ENCODE results near the gene C15orf39. TPM values are rescaled to one million over a fixed set of nuclear protein-coding genes. Genes with fewer than 3 reads are reported as not detected.
"Not testable (repeated sequence)": the region's sequence is repeated elsewhere in the genome, so short reads cannot be mapped to it uniquely, and the experiment has no call there.

Gene C15orf39
- total RNA-seq, 1 donor from 2014 or later = 122 TPM

DNA sequence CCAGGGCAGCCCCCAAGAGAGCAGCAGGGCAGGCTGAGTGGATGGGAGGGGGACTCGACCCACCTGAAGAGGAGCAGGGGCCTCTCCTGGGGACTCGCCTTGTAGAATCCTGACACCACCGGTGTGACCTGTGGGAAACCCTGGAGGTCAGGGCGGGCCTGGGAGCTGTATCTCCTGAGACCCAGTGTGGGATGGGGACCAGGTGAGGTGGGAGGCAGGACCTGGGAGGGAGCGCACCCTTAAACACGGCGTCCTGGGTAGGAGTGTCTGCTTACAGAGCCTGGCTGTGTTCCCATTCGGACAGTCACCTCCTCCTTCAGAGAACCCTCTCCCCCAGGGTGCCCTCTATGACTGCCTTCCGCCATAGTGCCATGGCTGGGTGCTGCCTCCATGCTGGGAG, 27.1 kb downstream of the C15orf39 start:
- intact Hi-C loops (cut with micrococcal nuclease) = no loop called here

DNA sequence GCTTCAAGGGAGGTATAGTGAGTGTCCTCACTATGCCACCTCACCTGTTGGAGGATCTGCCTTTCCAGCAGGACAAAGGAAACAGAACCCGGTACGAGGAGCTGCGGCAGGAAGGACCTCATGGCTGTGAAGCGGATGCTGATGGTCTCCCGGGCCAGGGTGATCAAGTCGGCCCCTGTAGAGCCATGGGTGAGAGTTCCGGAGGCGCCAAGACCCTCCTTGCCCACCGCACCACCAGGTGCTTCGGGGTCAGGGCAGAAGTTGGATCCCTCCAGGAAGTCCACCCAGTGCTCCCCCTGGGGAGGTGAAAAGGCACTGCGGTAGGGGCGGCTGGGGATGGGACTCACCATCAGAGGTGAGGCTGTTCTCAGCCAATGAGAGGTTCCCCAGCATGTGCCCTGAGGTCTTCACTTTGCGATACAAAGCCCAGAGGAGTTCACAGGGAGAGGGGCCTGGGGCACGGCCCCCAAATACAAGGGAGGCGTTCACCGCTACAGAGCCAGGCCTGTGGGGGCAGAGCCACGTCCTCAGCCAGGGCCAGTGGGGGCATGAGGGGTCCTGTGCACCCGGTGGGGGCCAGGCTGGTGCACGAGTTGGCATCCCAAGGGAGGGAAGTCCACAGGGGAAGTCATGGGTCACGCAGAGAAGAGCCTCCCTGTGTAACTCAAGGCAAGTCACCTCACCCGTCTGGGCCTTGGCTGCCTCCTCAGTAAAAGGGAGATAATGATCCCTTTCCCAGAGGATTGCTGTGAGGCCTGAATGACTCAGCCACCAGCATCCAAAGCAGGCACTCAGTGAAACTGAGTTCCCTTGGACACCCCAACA, 27.7 kb downstream of the C15orf39 start:
- intact Hi-C loops (cut with micrococcal nuclease) = loop anchor here (5.0 kb wide), 1 partner anchor 83 kb away; no protein-coding TSS in a partner anchor

DNA sequence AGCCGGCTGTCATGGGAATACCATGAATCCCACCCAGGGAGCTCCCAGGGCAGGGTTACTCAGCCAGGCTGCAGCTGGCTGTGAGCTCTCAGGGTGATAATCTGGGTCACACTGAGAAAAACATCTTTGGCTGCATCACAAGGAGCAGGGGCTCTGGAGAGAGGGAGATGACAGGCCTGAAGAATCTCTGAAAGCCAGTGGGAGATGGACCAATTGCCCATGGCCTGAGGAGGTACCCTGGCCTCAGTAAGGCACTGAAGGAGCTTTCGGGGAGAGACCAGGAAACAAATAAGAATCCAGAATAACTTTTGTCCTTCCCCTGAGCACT, 28.3 kb downstream of the C15orf39 start:
- intact Hi-C loops (cut with micrococcal nuclease) = loop anchor here (5.0 kb wide), 1 partner anchor 82 kb away; no protein-coding TSS in a partner anchor

DNA sequence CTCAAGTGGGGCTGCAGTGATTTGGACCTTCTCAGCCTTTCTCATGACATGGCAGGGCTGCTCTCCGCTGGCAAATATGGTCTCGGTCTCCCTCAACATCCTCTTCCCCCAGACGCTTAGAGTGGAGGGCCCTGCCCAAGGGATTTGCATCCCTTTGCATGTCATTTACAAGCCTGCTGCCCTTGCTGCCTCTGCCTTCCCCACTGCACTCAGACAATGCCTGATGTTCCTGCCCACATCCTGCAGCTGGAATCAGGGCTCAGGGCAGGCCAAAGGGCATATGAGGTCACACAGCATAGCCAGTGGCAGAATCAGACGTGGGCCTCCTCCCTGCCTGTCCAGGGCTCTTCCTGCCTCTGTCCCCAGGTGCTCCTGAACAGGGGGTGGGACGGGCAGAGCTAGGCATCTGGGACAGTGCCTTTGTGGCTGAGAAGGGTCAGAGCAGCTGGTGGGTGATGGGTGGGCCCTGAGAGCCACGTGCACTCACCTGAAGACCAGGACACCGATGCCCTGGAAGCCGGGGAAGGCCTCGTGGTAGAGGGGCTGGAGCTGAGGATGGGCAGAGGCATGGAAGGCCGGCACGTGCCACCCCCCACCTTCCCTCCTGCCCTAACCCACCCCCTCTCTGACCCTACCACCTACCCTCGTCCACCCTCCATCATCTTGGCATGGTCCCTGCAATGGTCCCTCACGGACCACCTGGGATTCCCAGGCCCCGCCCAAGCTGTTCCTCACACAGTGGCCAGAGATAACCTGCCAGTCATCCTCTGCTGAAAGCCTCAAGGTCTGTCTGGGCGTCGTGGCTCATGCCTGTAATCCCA, 29.1 kb downstream of the C15orf39 start:
- intact Hi-C loops (cut with micrococcal nuclease) = loop anchor here (5.0 kb wide), 1 partner anchor 82 kb away; no protein-coding TSS in a partner anchor

DNA sequence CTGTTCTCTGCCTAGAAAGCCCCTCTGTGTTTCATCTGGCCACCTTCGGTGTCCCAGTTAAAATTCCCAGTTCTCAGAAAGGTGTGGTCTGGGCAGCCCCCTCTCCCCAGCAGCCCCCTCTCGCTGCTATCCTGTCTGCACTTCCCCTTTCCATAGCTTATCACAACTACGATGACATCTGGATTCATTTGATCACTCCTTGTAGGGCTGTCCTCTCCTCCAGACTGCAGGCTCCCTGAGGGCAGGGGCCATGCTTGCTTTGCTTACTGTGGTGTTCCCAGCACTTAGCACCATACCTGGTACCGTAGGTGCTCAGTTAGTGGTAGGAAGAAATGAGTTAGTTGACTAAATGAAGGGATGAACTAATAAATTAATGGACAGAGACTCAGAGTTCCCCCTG, 30.2 kb downstream of the C15orf39 start:
- intact Hi-C loops (cut with micrococcal nuclease) = loop anchor here (5.0 kb wide), 1 partner anchor 80 kb away; no protein-coding TSS in a partner anchor

DNA sequence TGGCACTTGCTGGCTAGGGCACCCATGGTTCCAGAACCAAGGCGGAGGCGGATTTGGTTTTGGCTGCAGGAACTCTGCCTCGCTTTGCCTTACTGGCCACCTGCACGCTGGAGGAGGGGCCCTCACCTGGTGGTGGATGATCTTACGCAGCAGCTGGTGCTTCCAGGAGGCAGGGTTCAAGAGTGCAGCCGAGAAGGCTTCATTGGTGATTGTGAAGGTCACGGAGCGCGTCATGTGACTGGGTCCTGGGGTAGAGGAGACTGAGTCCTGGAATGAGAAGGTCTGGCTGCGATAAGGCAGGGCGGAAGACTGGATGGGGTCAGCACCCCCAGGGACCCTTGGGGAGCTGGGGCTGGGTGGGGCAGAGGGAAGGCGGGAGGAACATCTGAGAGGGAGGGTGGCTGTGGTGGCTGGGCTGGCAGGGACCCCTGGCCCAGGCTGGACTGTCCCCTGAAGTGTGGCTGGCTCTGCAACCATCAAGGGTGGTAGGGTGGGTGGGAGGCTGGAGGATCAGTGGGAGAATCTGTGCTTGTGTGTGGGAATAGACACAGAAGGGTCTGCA, 30.7 kb downstream of the C15orf39 start:
- intact Hi-C loops (cut with micrococcal nuclease) = loop anchor here (5.0 kb wide), 1 partner anchor 80 kb away; no protein-coding TSS in a partner anchor

DNA sequence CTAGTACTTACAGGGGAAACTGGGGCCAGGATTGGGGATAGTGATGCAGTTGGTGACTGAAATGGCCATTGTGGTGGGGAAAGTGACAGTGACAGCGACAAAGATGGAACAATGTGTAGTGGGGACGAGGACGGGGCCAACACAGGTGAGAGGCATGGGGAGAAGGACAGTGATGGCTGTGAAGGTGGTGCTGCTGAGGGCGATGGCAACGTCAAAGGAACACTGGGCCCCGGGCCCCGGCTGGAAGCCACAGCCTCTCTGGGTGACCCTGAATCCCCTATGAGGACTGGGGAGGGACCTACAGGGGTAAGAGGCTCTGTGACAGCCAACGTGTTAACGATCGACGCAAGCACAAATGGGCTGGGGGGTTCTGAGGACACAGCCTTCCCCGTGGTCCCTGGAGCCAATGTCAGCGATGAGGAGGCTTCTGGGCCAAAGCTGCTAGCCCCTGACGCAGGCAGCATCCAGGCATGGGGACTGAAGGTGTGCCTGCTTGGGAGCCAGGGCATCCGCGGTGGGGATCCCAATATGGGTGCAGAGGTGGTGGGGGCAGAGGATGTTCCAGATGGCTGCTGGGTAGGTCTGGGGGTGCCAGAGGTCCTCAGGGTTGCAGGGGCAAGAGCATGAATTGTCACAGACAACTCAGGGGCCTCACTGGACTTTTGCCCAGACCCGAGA, 31.3 kb downstream of the C15orf39 start:
- intact Hi-C loops (cut with micrococcal nuclease) = loop anchor here (5.0 kb wide), 1 partner anchor 79 kb away; no protein-coding TSS in a partner anchor

DNA sequence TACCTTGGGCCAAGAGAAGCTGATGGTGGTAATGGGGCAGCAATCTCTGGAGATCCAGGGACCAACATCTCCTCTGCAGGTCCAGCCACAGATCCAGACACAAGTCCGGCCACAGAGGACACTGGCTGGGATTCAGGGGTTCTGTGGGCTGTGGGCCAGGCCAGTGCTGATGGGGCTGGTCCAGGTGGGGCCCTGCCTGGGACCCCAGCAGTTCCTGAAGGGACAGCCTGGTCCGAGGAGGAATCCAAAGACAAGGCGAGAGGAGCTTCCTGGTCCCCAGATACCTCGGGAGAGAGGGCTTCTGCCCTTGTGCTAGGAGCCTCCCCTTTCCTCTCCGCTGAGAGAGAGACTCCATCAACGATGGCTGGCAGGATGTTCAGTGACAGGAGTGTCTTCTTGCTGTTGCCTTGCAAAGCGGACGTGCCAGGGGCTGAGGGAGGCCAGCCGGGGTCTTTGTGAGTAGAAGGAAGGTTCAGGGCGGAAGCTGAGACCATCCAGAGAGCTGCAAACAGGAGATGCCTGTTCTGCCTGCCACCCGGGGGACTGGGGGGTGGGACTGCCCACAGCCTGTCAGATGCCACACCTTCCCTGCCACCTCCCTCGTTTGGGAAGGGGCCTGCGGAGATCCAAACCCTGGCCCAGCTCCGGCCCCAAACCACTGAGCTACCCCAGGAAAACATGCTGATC, 32.0 kb downstream of the C15orf39 start:
- intact Hi-C loops (cut with micrococcal nuclease) = loop anchor here (5.0 kb wide), 1 partner anchor 79 kb away; no protein-coding TSS in a partner anchor

DNA sequence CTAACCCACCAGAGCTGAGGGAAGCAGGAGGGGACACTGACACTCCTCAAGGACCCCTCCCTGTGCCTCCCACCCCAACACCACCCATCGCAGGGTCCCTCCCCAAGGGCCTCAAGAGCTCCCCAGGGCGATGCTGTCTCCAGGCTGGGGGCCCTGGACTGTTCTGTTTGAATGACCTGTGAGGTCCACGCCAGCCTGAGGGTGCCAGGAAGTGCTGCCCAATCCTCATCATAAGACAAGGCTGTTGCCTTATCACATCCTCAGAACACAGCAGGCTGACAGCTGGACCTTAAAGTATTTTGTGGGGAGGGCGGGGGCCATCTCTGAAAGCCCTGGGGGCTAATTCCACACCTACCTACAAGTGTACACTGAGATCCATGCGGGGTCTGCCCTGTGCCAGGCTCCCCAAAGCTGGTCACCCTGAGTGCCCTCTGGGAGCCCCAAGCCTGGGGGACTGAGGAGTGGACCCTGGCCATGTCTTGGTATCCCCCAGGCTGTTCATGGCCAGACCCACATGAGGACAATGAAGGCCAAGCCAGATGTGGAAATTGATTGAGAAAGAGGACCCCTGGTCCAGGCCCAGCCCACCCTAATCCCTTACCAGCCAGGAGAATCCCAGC, 32.6 kb downstream of the C15orf39 start:
- intact Hi-C loops (cut with micrococcal nuclease) = loop anchor here (5.0 kb wide), 1 partner anchor 78 kb away; no protein-coding TSS in a partner anchor

DNA sequence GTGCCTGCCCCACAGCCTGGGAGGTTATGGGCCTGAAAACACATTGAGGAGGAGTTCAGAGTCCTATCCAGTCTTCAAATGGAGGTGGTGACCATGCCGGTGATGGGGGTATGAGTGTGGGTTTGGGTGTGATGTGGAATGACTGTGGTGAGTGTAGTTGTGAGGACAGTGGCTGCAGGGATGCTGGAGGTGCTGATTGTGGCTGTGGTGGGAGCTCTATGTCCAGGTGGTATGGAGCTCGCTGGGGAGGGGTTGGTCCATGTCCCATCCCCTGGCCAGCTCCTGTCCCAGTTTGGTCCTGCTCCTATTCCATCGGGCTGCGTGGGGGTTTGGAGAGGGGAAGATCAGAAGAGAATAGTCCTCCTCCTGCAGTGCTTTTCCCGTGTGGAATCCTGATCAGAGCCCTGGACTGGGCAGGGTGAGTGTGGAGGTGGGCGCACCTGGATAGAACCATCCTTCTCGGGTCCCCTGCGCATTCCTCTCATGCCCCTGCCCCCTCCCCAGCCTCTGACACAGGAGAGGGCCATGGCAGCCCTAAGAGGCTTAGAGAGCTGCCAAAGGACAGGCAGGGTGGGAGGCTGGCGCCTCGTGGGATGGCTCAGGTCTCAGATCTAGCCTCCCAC, 33.5 kb downstream of the C15orf39 start:
- intact Hi-C loops (cut with micrococcal nuclease) = no loop called here

DNA sequence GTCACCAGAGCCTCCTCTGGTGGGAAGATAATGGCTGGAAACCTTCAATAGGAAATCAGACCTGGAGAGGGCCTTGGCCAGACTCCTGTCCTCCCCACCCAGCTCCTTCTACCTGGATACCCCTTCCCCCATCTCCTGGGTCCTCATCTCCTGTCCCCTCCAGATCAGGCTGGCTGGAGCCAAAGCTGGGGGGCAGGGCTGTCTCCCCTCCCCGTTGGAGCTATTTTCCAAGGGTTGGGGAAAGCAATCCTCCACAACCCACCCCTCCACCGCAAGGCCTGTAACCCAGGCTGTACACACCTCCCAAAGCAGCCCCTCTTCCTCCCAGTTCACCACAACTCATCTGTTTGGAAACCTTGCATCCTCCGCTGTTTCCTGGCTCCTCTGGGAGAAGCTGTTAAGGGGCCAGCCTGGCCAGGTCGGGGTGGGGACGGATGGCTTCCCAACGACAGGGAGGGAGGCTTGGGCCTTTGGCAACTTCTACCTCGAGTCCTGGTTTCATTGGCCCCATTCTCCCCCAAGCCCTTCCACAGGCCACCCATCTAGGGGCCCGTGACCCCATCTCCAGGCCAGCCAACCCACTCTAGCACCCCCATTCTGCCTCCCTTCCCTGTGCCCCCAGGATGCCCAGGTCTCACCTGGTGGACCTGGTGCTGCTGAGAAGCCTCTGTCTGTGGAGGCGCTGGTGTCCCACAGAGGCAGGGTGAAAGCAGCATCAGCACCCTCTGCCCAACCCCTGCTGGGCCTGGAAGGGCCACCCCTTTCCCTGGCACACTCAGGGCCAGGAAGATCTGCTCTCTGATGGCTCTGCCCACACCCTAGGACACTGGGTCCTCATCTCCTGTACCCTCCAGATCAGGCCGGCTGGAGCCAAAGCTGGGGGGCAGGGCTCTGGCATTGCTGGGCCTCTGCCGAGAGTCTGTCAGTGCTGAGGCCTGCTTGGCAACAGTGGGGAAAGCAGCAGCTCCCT, 34.4 kb downstream of the C15orf39 start:
- intact Hi-C loops (cut with micrococcal nuclease) = no loop called here

DNA sequence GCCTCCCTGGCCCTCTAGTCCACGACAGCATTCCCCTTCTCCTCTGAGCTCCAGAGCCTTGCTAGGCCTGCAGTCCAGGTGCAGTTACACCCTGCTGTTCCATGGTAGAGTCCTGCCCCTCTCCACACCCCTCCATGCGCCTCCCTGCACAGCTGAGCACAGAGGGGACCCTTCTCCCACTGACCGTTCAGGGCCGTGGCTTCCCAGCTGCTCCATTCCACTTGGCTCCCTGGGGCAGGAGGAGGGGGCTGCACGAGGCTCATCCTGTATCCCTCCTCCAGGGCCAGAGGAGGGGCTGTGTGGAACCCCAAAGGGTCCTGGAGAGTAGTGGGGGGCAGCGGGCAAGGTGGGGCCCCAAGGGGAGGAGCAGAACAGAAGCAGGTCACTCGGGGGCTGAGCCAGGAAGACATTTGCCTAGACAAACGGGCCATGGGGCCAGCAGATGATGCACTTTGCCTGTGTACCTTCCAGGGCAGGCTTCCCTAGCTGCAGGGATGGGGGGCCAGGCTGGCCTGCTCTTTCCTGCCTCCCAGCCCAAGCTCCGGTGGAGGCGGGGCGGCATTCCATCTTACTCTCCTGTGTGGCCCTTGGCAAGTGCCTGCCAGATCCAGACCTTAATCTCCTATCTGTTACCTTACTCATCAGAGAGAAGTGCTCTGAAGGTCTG, 35.8 kb downstream of the C15orf39 start:
- intact Hi-C loops (cut with micrococcal nuclease) = no loop called here

DNA sequence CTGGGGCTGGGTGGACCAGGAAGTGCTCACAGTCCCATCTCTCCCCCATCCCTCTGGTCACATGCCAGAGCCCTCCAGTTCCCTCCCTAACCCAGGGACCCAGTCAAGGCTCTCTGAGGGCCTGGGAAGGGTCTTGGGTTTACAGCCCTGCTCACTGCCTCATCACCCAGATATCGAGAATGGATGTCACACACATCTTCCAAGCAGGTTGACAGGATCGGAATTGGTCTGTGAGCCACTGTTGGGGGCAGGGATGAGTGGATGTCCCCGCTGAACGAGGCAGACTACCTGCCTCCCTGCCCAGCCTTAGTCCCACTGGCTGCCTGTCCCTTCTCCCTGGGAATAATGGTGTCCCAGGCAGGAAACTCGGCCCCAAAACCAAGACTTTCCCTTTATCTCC, 36.5 kb downstream of the C15orf39 start:
- intact Hi-C loops (cut with micrococcal nuclease) = no loop called here

DNA sequence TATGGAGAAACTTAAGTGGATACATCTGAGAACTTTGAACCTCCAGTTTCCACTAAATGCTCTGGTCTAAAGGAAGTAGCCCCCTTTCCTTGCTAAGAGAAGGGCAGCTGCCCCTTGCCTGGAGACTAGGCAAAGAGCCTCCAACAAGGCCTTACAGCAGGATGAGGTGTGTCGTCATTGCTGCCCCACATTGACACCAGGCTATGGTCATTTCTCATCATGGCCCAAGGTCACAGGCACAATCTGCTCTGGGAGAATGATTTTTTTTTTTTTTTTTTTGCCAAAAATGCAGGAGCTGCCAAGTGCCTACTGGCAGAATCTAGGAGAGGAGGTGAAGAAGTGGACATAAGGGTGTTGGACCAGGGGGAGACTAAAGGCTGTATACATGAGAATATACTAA, 44.1 kb downstream of the C15orf39 start:
- intact Hi-C loops (cut with micrococcal nuclease) = not testable (repeated sequence)

DNA sequence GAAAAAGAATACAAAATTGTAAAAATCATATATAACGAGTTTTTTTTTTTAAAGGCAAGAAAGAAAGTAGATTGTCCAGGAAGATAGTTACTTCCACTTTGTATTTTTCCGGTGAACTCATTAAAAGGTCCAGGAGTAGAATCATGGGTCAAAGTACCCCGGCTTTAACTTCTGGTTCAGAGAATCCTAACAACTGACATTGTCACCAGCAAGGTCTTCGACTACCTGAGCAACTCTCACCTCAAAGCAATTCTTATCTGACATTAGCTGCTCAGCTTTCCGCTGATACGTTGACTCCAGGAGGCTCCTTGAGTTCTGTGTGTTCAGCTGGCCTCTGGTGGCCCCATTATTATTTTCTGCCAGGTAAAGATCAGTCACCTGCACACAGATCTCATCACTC, 47.3 kb downstream of the C15orf39 start:
- intact Hi-C loops (cut with micrococcal nuclease) = not testable (repeated sequence)

DNA sequence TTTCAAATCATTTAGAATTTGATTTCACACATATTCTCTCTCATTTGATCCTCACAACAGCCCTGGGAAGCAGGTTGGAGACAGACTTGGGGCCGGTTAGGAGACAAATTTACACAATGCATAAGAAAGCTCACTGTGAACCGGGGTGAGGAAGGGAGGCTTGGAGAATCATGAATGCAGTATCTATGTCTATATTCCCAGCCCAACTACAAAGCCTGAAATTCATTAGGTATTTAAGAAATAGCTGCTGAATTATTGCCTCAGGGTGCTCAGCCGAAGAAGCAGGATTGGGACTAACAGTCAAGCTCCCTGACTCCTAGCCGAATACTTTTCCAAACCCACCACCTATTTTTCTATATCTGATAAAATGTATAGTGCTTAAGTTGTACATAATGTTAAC, 48.0 kb downstream of the C15orf39 start:
- intact Hi-C loops (cut with micrococcal nuclease) = no loop called here

DNA sequence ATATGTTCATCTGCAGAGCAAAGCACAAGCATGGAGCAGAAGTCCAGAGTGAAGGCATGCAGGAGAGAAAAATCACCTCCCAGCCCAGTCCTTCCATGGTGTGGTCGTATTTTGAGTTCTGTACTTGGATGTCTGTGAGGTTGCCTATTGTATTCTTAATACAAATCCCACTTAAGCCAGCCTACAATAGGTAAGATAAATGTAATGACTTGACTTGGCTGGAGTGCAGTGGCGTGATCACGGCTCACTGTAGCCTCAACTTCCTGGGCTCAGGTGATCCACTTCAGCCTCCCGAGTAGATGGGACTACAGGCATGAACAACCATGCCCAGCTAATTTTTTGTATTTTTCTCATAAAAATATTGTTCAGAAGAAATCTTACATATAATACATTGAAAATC, 49.7 kb downstream of the C15orf39 start:
- intact Hi-C loops (cut with micrococcal nuclease) = not testable (repeated sequence)

DNA sequence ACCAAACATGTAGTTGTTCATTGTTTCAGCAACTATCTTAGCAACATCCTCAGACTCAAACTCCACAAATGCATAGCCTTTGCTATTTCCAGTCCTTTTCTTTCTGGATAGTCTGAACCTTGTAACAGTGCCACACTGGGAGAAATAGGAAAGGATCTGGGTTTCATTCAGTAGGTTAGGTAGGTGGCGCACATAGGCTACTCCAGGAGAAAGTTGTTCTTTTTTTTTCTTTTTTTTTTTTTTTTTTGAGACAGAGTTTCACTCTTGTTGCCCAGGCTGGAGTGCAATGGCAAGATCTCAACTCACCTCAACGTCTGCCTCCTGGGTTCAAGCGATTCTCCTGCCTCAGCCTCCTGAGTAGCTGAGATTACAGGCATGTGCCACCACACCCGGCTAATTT, 50.6 kb downstream of the C15orf39 start:
- intact Hi-C loops (cut with micrococcal nuclease) = not testable (repeated sequence)

Data from T-helper 1 cell treated with Interleukin-12 subunit alpha and Interleukin-12 subunit beta and Interleukin-4 antibody, amounts not matched to agents 30 ng/mL and 1 ng/mL, for 36 hours (primary cell).